Neural crest cell (in vitro differentiated cells): Measurements from ENCODE around the gene POLE4. TPM values are rescaled to one million over a fixed set of nuclear protein-coding genes. Genes with fewer than 3 reads are reported as not detected.

ENCODE experiments used
- DNase-seq: peaks from one replicate; pipeline ENCODE4 v3.0.0; 2021; ENCODE audit warnings: low read depth, mixed read lengths, low spot score
- H3K27ac Mint-ChIP-seq: one replicate; pipeline ENCODE4 v1.8.0; 2021; ENCODE audit warnings: mild to moderate bottlenecking, mixed read lengths; ENCODE audit not compliant: unreplicated experiment
- H3K27me3 Mint-ChIP-seq: 2 replicates; pipeline ENCODE4 v1.8.0; 2021; ENCODE audit warnings: low read depth, mild to moderate bottlenecking, mixed read lengths
- H3K36me3 Mint-ChIP-seq: 2 replicates; pipeline ENCODE4 v1.8.0; 2021; ENCODE audit warnings: low read depth, mild to moderate bottlenecking, mixed read lengths
- H3K4me1 Mint-ChIP-seq: 2 replicates; pipeline ENCODE4 v1.8.0; 2021; ENCODE audit warnings: mixed read lengths
- H3K4me3 Mint-ChIP-seq: one replicate; pipeline ENCODE4 v1.8.0; 2021; ENCODE audit warnings: mild to moderate bottlenecking, mixed read lengths
- H3K9me3 Mint-ChIP-seq: 2 replicates; pipeline ENCODE4 v1.8.0; 2021; ENCODE audit warnings: mixed read lengths
- CTCF ChIP-seq: fragments of 200-600 bp; sonication (generic); conservative IDR thresholded peaks from 2 replicates; pipeline ENCODE4 v1.5.0; 2021; ENCODE audit warnings: antibody characterized with exemption, mild to moderate bottlenecking
- total RNA-seq: library from RNA; stranded (reverse); gene quantifications from 2 replicates; pipeline ENCODE4 v1.2.1, GENCODE V29; 2021

POLE4 gene
- total RNA-seq, 1 donor from 2014 or later = 49.6 TPM

GRCh38 chr2:74916394-74916793 lies 42.0 kb upstream of the POLE4 start:
- peaks cover 6% of the 10 kb centered on the region for H3K4me1 Mint-ChIP-seq
- H3K9me3 Mint-ChIP-seq = no peaks in the 10 kb centered on the region
- no peak for TF ChIP-seq CTCF
- no peak overlapping the region for H3K4me3 Mint-ChIP-seq
- H3K27me3 Mint-ChIP-seq = peaks cover 8% of the 10 kb centered on the region
- no peak overlapping the region for H3K27ac Mint-ChIP-seq
- no peak for DNase-seq
- H3K36me3 Mint-ChIP-seq = no peaks in the 10 kb centered on the region

- Mint-ChIP-seq H3K9me3 (no peaks in the 10 kb centered on the region), H3K36me3 (no peaks in the 10 kb centered on the region), H3K27me3 (peaks cover 11% of the 10 kb centered on the region), H3K4me3 (no peak overlapping the region), H3K27ac (no peak overlapping the region), H3K4me1 (peaks cover 6% of the 10 kb centered on the region)
- TF ChIP-seq CTCF = peak; percentile 14
- no peak for DNase-seq
These were observed 40.5 kb upstream of the POLE4 start for GRCh38 chr2:74917702-74918619.

- H3K27me3 Mint-ChIP-seq = peaks cover 11% of the 10 kb centered on the region
- H3K36me3 Mint-ChIP-seq = no peaks in the 10 kb centered on the region
- peak overlapping the region; percentile 25 for H3K4me3 Mint-ChIP-seq
- no peaks in the 10 kb centered on the region for H3K9me3 Mint-ChIP-seq
- peak; percentile 80 for DNase-seq
- H3K27ac Mint-ChIP-seq = no peak overlapping the region
- peaks cover 6% of the 10 kb centered on the region for H3K4me1 Mint-ChIP-seq
- TF ChIP-seq CTCF = peak; percentile 94
These were observed 38.6 kb upstream of the POLE4 start for GRCh38 chr2:74919827-74920226.

GRCh38 chr2:74921236-74921736 lies 37.2 kb upstream of the POLE4 start:
- H3K9me3 Mint-ChIP-seq = no peaks in the 10 kb centered on the region
- peaks cover 11% of the 10 kb centered on the region for H3K27me3 Mint-ChIP-seq
- peaks cover 10% of the 10 kb centered on the region for H3K4me1 Mint-ChIP-seq
- DNase-seq = no peak
- H3K36me3 Mint-ChIP-seq = no peaks in the 10 kb centered on the region
- no peak overlapping the region for H3K27ac Mint-ChIP-seq
- peak overlapping the region; percentile 17 for H3K4me3 Mint-ChIP-seq
- no peak for TF ChIP-seq CTCF

DNA sequence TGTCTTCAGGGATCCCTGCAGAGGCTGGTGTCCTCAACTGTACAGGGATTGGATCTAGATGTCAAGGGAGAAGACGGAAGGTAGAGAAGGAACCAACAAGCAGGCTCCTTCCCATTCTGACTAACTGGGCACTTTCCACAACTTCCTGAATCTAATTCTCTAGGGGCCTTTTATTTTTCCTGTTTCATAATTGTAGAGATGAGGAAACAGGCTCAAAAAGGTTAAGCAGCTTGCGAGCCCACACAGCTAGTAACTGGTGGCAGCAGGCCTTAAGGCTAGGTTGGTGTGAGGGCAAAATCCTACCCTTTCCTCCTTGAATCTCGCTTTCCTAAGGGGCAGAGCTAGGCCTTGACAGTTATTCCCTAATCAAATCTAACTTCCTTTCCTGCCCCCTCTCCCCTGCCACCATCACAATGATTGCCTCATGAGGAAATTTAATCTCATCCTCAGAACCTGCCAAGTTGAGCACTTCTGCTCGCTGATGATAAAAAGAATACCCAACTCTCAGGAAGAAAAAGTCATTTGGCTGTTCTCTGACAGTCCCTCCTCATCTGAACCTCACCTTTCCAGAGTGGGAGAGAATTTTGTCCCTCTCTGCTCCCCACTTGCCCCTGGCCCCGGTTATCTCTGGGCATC lies 35.7 kb upstream of the POLE4 start:
- DNase-seq = no peak
- peaks cover 10% of the 10 kb centered on the region for H3K4me1 Mint-ChIP-seq
- no peaks in the 10 kb centered on the region for H3K9me3 Mint-ChIP-seq
- TF ChIP-seq CTCF = no peak
- H3K27me3 Mint-ChIP-seq = peaks cover 11% of the 10 kb centered on the region
- no peaks in the 10 kb centered on the region for H3K36me3 Mint-ChIP-seq
- H3K27ac Mint-ChIP-seq = no peak overlapping the region
- no peak overlapping the region for H3K4me3 Mint-ChIP-seq
